IPS-20b (cell line): ENCODE results near the gene TRPC4.

Experiments used
- H3K27ac ChIP-seq: one replicate; pipeline ENCODE4 v1.5.1; 2013; ENCODE audit warnings: low read length
- H3K27me3 ChIP-seq: 2 replicates; pipeline ENCODE4 v1.6.1; 2013; ENCODE audit warnings: mild to moderate bottlenecking, low read length, inconsistent platforms; ENCODE audit not compliant: insufficient read depth
- H3K36me3 ChIP-seq: 2 replicates; pipeline ENCODE4 v1.6.1; 2013; ENCODE audit warnings: low read depth, mild to moderate bottlenecking, inconsistent platforms, low read length, moderate library complexity; ENCODE audit not compliant: insufficient read depth
- H3K4me1 ChIP-seq: 2 replicates; pipeline ENCODE4 v1.6.1; 2013; ENCODE audit warnings: mild to moderate bottlenecking, control low read depth, inconsistent platforms, low read length, moderate library complexity; ENCODE audit not compliant: insufficient read depth
- H3K4me3 ChIP-seq: 2 replicates; pipeline ENCODE4 v1.5.1; 2013; ENCODE audit warnings: mild to moderate bottlenecking, low read length, inconsistent platforms
- H3K9ac ChIP-seq: 2 replicates; pipeline ENCODE4 v1.6.1; 2013; ENCODE audit warnings: low read depth, mild to moderate bottlenecking, inconsistent platforms, low read length, moderate library complexity
- H3K9me3 ChIP-seq: 2 replicates; pipeline ENCODE4 v1.6.1; 2013; ENCODE audit warnings: mild to moderate bottlenecking, low read depth, low read length, inconsistent platforms; ENCODE audit not compliant: insufficient read depth

Gene TRPC4

DNA sequence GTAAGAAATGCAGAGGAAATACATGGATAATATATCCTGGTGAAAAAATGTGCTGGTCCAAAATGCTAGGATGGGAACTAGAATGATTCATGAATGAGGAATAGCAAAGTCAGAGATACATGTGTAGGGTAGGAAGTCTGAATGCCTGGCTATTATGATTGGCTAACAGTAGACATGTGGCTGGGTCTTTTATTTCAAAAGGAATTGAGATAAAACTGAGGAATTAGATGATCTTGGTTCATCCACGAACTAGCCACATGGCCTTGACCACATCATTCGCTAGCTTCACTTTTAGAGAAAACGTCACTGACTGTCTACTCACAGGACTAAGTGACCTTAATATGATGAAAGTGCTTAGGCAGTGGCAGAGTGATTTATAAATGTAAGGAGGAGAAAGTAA is 103.1 kb downstream of the TRPC4 start:
- no peaks in the 10 kb centered on the region for H3K36me3 ChIP-seq
- H3K9me3 ChIP-seq, result no peaks in the 10 kb centered on the region
- H3K4me3 ChIP-seq, result no peak overlapping the region
- H3K9ac ChIP-seq, result no peak overlapping the region
- no peaks in the 10 kb centered on the region for H3K27me3 ChIP-seq
- no peak overlapping the region for H3K27ac ChIP-seq
- no peaks in the 10 kb centered on the region for H3K4me1 ChIP-seq

DNA sequence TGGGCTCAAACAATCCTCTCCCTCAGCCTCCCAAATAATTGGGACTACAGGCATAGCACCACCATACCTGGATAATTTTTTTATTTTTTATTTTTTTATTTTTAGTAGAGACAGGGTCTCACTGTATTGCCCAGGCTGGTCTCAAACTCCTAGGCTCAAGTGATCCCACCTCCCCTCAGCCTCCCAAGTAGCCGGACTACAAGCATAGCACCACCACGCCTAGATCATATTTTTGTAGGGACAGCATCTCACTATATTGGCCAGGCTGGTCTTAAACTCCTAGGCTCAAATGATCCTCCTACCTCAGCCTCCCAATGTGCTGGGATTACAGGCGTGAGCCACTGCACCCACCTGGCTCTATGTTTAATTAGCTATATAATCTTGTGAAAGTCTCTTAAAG is 114.2 kb downstream of the TRPC4 start:
- no peak overlapping the region for H3K27ac ChIP-seq
- no peaks in the 10 kb centered on the region for H3K4me1 ChIP-seq
- H3K36me3 ChIP-seq, result peaks cover 4% of the 10 kb centered on the region; the same call in 1 of the 2 replicates
- H3K27me3 ChIP-seq, result no peaks in the 10 kb centered on the region
- H3K9me3 ChIP-seq, result no peaks in the 10 kb centered on the region
- no peak overlapping the region for H3K9ac ChIP-seq
- no peak overlapping the region for H3K4me3 ChIP-seq

DNA sequence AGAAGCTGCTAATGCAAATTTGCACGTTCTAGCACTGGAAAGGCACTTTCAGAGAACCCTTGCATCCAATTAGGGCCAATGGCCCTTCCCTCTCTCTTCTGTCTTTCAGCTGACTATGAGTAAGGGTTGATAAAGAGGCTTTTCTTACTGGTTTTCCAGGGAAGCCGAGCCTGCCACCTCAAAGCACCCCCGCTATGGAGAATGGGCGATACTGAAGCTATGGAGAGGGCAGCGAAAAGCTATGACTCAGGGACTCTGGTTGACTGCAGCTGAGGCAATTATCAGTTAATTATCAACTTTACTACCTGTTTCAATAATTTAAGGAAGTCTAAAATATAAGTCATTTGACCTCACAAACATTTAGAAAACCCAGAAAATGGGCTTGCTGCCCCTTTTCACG is 115.8 kb downstream of the TRPC4 start:
- Histone ChIP-seq H3K4me3 (no peak overlapping the region), H3K27me3 (no peaks in the 10 kb centered on the region), H3K27ac (no peak overlapping the region), H3K4me1 (no peaks in the 10 kb centered on the region), H3K9ac (no peak overlapping the region), H3K36me3 (peaks cover 4% of the 10 kb centered on the region; the same call in 1 of the 2 replicates), H3K9me3 (no peaks in the 10 kb centered on the region)

DNA sequence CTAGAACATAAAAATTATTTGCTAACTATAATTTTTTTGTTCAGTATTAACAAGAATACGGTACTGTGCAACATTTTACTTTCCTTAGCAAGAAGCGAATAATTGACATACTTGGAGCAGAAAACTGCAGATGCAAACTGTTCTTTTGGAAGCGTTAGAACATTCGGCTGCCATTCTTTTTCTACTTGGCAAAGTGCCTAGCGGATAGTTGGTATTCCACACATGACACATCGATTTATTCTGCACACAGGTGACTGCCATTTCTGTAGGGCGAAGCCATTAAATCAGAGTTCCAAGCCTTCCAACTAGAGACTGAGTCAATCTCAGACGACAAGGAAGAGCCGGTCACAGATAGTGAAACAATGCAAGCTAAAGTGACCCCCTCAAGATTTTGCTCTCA is 117.4 kb downstream of the TRPC4 start:
- Histone ChIP-seq H3K4me3 (no peak overlapping the region), H3K27ac (no peak overlapping the region), H3K36me3 (peaks cover 4% of the 10 kb centered on the region; the same call in 1 of the 2 replicates), H3K27me3 (no peaks in the 10 kb centered on the region), H3K9ac (no peak overlapping the region), H3K4me1 (no peaks in the 10 kb centered on the region), H3K9me3 (no peaks in the 10 kb centered on the region)

DNA sequence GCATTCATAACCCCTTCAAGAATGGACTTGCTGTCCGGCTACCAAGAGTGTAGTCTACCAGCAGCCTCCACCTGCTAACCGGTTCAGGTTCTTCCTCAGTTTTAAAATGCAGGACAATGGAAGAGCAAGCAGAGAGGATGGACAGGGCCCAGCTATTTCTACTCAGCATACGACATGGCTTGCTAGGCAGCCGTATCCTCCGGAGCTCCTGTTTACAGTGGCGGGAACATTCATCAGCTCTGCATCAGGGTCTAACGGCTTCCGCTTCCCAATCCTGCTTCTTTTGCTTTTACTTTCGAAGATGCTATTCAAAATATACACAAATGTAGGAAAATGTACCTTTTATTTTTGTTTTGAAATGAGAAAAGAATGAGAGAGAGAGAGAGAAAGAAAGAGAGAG is 118.5 kb downstream of the TRPC4 start:
- Histone ChIP-seq H3K4me3 (no peak overlapping the region), H3K9me3 (no peaks in the 10 kb centered on the region), H3K36me3 (peaks cover 4% of the 10 kb centered on the region; the same call in 1 of the 2 replicates), H3K4me1 (no peaks in the 10 kb centered on the region), H3K27ac (no peak overlapping the region), H3K27me3 (no peaks in the 10 kb centered on the region), H3K9ac (no peak overlapping the region)

DNA sequence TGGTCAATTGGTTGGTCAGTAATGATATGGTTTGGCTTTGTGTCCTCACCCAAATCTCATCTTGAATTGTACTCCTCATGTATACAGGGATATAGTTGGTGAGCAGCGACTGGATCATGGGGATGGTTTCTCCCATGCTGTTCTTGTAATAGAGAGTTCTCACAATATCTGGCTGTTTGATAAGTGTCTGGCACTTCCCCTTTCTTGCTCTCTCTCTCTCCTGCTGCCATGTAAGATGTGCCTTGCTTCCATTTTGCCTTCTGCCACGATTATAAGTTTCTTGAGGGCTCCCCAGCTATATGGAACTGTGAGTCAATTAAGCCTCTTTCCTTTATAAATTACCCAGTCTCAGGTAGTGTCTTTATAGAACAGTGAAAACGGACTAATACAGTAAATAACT is 120.7 kb downstream of the TRPC4 start:
- H3K9me3 ChIP-seq, result no peaks in the 10 kb centered on the region
- H3K4me1 ChIP-seq, result no peaks in the 10 kb centered on the region
- H3K27me3 ChIP-seq, result no peaks in the 10 kb centered on the region
- H3K9ac ChIP-seq, result no peak overlapping the region
- no peak overlapping the region for H3K27ac ChIP-seq
- H3K4me3 ChIP-seq, result no peak overlapping the region
- H3K36me3 ChIP-seq, result peaks cover 9% of the 10 kb centered on the region

DNA sequence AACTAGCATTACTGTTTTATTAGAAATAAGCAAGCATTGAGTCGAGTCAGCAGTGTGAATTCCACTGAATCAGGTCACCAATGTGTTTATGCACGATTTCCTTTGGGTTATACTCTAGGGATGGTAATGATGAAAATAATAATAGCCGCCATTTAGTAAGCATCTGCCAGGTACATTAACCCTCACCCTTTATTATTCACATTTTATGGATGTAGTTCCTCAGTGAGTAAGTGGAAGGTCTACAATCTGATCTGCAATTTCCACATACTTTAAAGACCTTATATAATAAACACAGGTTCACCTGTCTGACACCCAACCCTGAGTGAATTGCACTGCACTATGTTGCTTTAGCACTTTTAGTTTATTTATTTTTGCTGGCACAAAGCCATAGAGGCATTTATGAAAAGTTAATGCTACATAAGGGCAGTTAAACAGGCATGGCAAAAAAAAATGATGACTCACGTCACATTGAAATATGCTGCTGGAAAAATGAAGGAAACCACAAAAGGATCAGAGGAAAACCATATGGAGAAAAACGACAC is 122.4 kb downstream of the TRPC4 start:
- Histone ChIP-seq H3K27ac (no peak overlapping the region), H3K9me3 (no peaks in the 10 kb centered on the region), H3K4me3 (no peak overlapping the region), H3K36me3 (peaks cover 9% of the 10 kb centered on the region), H3K4me1 (no peaks in the 10 kb centered on the region), H3K27me3 (no peaks in the 10 kb centered on the region), H3K9ac (no peak overlapping the region)

DNA sequence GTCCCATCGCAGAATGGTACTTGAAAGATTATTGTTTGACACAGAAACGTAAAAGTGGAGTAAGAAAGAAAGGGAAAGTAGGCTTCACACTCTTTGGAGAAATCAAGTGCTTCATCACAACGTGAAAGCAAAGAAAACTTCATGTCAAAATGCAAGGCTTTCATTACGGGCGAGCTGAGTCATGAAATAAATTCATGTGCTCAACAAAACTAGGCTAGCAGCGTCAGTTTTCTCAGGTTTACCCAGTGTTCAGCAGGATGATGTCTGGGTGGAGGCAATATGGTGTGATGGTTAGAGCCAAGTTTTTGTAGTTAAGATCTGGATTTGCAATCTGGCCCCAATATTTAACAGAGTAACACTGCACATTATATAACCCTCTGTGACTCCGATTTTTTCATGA is 128.0 kb downstream of the TRPC4 start:
- peaks cover 7% of the 10 kb centered on the region; the same call in 1 of the 2 replicates for H3K36me3 ChIP-seq

DNA sequence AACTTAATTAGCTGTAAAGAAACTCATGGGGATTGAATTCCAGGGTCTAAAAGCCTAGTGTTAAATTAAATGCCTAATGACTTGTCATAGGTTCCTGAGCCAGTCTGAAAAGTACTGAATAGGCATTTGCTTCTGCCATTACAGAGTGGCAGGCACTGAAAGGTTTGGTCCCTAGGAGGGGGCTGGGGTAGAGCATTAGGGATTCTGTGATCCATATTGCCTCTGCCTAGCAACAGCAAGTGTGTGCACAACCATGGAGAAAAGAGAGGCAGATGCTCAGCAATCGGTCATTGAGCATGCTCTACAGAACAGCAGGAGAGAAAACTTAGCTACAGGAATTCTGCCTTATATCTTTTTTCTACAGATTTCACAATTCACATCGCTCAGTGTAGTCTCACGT is 133.5 kb downstream of the TRPC4 start:
- Histone ChIP-seq H3K9me3 (no peaks in the 10 kb centered on the region), H3K4me3 (no peak overlapping the region), H3K27ac (no peak overlapping the region)

More for the DNA sequence above, 128.0 kb downstream of the TRPC4 start:
- Histone ChIP-seq H3K27ac (no peak overlapping the region), H3K27me3 (no peaks in the 10 kb centered on the region), H3K4me3 (no peak overlapping the region), H3K9me3 (no peaks in the 10 kb centered on the region), H3K4me1 (peaks cover 10% of the 10 kb centered on the region; the same call in 1 of the 2 replicates), H3K9ac (no peak overlapping the region)

DNA sequence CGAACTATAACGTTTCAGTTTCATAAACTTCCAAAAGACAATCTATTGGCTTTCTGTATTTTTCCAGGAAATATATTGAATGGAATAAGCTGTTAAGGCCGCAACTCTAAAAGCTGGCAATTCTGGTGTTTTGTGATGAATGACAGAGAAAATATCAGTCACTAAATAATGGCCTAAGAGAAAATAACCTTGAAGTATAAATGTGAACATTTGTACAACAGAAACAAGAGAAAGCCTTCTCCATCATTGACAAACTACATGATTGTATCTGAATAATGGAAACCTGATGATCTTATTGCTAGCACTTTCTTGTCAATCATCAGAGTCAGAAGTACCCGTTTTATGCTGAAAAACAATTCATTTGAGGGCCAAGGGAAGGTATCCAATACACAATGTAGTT is 134.3 kb downstream of the TRPC4 start:
- H3K4me1 ChIP-seq, result no peaks in the 10 kb centered on the region

More for the DNA sequence above, 133.5 kb downstream of the TRPC4 start:
- H3K4me1 ChIP-seq, result peaks cover 6% of the 10 kb centered on the region; the same call in 1 of the 2 replicates
- 0 out of 2 replicates have a peak, but pooled peaks cover 3% of the 10 kb centered on the region for H3K36me3 ChIP-seq
- no peak overlapping the region for H3K9ac ChIP-seq
- no peaks in the 10 kb centered on the region for H3K27me3 ChIP-seq

DNA sequence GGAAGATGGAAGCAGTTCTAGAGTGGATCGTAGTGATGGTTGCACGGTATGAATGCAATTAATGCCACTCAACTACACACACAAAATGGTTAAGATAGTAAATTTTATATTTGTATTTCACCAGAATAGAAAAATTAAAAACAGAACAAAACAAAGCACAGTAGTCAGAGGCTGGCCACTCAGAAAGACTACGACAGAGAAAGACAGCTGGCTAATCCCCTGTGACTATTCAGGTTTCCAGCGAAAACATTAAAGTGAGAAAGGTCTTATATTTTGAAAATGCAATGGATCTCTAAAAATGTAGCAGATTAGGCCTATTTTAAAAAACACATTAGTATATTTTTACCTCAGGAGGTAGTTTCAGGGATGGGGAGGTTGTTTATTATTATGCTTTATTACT is 139.7 kb downstream of the TRPC4 start:
- H3K36me3 ChIP-seq, result no peaks in the 10 kb centered on the region
- H3K9me3 ChIP-seq, result no peaks in the 10 kb centered on the region
- no peak overlapping the region for H3K4me3 ChIP-seq

More for the DNA sequence above, 134.3 kb downstream of the TRPC4 start:
- H3K36me3 ChIP-seq, result 0 out of 2 replicates have a peak, but pooled peaks cover 3% of the 10 kb centered on the region
- no peaks in the 10 kb centered on the region for H3K9me3 ChIP-seq
- H3K9ac ChIP-seq, result no peak overlapping the region
- no peak overlapping the region for H3K27ac ChIP-seq
- H3K4me3 ChIP-seq, result no peak overlapping the region
- H3K27me3 ChIP-seq, result no peaks in the 10 kb centered on the region

DNA sequence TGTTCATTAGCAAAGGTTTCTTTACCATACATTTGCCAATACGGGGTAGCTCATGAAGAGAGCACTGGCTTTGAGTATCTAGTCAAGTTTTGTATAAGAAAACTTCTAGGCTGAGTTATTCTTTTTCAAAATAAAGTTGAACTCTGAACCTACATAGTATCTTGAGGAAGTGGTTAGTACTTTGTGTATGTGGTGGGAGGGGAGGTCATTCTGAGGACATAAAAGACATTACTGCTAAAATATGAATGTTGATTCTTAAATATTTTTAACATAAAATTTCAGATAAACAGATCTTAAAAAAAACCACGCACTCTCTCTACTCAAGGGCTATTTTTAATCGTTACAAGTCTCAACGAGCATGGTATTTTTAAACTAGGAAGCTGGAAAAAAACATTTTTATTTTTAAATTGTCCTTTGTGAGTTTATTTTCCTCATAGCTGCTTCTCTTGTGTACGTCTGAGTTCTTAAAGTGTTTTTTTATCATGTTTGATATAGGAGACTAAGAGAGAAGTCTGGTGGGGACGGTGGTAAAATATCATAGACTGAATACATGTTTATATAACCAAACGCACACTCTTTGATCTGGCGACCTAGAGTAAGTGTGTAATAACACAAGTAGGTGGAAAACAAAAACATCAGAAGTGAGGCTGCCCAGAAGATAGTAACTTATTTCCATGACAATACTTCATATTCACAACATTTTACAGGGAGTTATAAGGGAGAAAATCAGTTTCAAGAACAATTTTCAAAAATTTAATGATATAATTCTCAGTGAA is 153.0 kb downstream of the TRPC4 start:
- H3K4me3 ChIP-seq, result no peak overlapping the region
- no peaks in the 10 kb centered on the region for H3K9me3 ChIP-seq
- no peaks in the 10 kb centered on the region for H3K36me3 ChIP-seq
- no peaks in the 10 kb centered on the region for H3K27me3 ChIP-seq
- no peak overlapping the region for H3K9ac ChIP-seq
- H3K27ac ChIP-seq, result no peak overlapping the region
- no peaks in the 10 kb centered on the region for H3K4me1 ChIP-seq

More for the DNA sequence above, 139.7 kb downstream of the TRPC4 start:
- Histone ChIP-seq H3K9ac (no peak overlapping the region), H3K27me3 (no peaks in the 10 kb centered on the region), H3K27ac (no peak overlapping the region), H3K4me1 (no peaks in the 10 kb centered on the region)
